ENCODE measurements around the gene SH3PXD2A. TPM values are rescaled to one million over a fixed set of nuclear protein-coding genes. Genes with fewer than 3 reads are reported as not detected.

Gene SH3PXD2A
- total RNA-seq, 1 donor, result 58.3 TPM

DNA sequence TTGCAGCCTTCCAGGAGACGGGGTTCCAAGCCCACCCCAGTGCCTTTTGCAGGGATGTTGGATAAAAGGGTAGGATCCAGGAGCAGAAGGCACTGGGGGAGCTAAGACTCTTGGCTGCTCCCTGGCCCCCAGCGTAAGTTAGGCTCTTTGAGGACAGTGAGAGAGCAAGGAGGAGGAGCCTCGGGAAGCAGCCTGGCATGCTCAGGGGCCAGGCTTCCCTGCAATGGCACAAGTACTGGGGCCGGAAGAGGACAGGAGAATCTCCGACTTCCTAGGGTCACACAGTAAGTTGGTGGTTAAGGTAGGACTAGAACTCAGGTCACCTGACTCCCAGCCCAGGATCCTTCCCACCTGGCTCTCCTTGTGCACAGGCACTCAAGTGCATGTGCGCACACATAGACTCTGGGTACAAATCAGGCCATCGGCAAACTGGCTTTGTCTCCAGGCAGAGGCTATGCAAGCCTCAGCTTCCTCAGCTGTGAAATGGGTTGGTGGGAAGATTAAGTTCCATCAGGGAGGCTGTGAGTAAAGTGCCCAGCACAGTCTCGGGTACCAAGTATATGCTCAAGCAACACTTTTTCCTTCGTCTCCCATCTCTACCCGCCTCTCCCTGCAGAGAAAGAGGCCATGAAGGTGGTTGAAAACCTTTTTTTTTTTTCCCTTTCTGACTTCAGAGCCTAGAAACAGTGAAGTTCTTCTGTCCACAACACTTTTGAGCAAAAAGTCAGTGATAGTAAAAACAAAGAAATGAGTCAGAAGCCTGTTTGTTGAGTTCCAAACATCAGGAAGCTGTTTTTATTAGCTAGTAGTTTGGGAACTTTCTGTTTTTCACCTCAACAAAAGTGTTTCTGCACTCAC, 282.8 kb downstream of the SH3PXD2A start:
- H3K4me3 ChIP-seq (ENCODE audit: low read depth, low read length), result no peak overlapping the region
- DNase-seq (ENCODE audit: low read depth), result peak; percentile 41
- TF ChIP-seq, protein P1, sequence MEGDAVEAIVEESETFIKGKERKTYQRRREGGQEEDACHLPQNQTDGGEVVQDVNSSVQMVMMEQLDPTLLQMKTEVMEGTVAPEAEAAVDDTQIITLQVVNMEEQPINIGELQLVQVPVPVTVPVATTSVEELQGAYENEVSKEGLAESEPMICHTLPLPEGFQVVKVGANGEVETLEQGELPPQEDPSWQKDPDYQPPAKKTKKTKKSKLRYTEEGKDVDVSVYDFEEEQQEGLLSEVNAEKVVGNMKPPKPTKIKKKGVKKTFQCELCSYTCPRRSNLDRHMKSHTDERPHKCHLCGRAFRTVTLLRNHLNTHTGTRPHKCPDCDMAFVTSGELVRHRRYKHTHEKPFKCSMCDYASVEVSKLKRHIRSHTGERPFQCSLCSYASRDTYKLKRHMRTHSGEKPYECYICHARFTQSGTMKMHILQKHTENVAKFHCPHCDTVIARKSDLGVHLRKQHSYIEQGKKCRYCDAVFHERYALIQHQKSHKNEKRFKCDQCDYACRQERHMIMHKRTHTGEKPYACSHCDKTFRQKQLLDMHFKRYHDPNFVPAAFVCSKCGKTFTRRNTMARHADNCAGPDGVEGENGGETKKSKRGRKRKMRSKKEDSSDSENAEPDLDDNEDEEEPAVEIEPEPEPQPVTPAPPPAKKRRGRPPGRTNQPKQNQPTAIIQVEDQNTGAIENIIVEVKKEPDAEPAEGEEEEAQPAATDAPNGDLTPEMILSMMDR (IDR thresholded peaks at IDR 0.05; ENCODE audit: insufficient read depth, low read depth, low read length), result no peak

GRCh38 chr10:103571656-103571975, 283.8 kb downstream of the SH3PXD2A start:
- TF ChIP-seq, protein P1 (IDR thresholded peaks at IDR 0.05; ENCODE audit: insufficient read depth, low read depth, low read length), result no peak
- no peak overlapping the region for H3K4me3 ChIP-seq (ENCODE audit: low read depth, low read length)
- DNase-seq (ENCODE audit: low read depth), result no peak

DNA sequence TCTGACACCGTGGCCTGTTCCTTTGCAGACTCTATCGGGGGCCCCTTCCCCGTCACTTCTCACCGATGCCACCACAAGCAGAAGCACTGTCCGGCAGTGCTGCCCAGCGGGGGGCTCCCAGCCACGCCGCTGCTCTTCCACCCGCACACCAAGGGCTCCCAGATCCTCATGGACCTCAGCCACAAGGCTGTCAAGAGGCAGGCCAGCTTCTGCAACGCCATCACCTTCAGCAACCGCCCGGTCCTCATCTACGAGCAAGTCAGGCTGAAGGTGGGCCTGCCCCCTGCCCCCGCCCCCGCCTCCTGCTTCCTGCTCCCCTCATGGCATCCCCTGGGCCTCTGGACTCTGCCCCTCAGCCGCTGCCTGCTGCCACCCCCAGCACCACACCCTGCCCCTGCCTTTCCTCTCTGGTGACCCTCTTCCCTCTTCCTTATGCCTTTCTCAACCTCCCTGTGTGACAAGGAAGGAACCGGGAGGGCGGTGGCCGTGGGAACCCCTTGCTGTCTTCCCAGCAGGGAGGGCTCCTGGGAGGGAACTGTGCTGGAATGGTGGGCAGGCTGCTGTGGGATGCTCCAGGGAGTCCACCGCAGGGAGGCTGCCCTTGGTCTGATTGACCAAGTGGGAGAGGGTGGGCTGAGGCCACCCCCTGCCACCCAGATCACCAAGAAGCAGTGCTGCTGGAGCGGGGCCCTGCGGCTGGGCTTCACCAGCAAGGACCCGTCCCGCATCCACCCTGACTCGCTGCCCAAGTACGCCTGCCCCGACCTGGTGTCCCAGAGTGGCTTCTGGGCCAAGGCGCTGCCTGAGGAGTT, 284.3 kb downstream of the SH3PXD2A start:
- no peak overlapping the region for H3K4me3 ChIP-seq (ENCODE audit: low read depth, low read length)
- TF ChIP-seq, protein P1 (IDR thresholded peaks at IDR 0.05; ENCODE audit: insufficient read depth, low read depth, low read length), result no peak
- no peak for DNase-seq (ENCODE audit: low read depth)

DNA sequence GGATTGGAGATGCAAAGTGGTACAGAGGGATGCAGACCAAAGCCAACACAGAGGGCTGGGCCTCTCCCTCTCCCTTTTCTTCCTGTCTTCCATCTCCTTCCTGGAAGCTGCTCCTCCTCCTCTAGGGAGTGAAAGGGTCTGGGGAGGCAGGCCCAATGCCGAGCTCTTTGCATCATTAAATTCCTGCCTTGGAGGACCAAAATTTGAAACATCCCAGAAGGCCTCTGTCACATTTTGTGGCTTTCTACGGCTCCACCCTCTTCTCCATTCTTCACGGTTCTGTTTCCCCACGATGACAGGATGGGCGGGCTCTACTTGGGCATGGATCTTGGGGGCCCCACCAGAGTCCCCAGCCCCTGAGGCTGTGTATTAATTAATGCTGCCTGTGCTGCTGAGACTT, 285.5 kb downstream of the SH3PXD2A start:
- TF ChIP-seq, protein P1 (IDR thresholded peaks at IDR 0.05; ENCODE audit: insufficient read depth, low read depth, low read length), result no peak
- H3K4me3 ChIP-seq (ENCODE audit: low read depth, low read length), result no peak overlapping the region
- peak; percentile 46 for DNase-seq (ENCODE audit: low read depth)

DNA sequence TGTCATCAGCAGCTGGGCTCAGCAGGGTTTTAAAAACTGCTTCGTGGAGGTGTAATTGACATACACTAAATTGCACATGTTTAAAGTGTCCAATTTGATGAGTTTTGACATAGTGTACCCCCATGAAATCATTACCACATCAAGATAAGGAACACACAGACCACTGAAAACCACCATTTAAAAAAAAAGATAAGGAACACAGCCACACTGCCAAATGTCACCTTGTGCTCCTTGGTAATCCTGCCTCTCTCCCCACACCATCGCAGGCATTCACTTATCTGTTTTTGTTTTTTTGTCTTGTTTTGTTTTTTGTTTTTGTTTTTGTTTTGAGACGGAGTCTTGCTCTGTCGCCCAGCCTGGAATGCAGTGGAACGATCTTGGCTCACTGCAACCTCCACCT, 286.9 kb downstream of the SH3PXD2A start:
- no peak for DNase-seq (ENCODE audit: low read depth)
- TF ChIP-seq, protein P1 (IDR thresholded peaks at IDR 0.05; ENCODE audit: insufficient read depth, low read depth, low read length), result no peak

GRCh38 chr10:103566536-103566935, 288.8 kb downstream of the SH3PXD2A start:
- DNase-seq (ENCODE audit: low read depth), result peak; percentile 60
- H3K4me3 ChIP-seq (ENCODE audit: low read depth, low read length), result no peak overlapping the region

More for the DNA sequence above, 286.9 kb downstream of the SH3PXD2A start:
- no peak overlapping the region for H3K4me3 ChIP-seq (ENCODE audit: low read depth, low read length)

More at GRCh38 chr10:103566536-103566935, 288.8 kb downstream of the SH3PXD2A start:
- TF ChIP-seq, protein P1 (IDR thresholded peaks at IDR 0.05; ENCODE audit: insufficient read depth, low read depth, low read length), result no peak

Data from fibroblast of villous mesenchyme (primary cell).